Panc1 (cell line): ENCODE data around the gene CRNN.

Experiments
- TF ChIP-seq, protein P1 (sequence below), 2 experiments: IDR thresholded peaks; 2 replicates each; pipeline ENCODE4 v1.6.1; 2011 to 2012; ENCODE audit warnings: low read depth in 2 of 2, control low read depth in 1 of 2, low read length in 1 of 2, mild to moderate bottlenecking in 1 of 2, moderate library complexity in 1 of 2; ENCODE audit not compliant: insufficient read depth in 1 of 2
- TF ChIP-seq, protein P2 (sequence below): fragments of 450-650 bp; IDR thresholded peaks from 2 replicates; pipeline ENCODE4 v1.5.1; 2017; ENCODE audit warnings: mild to moderate bottlenecking

GRCh38 chr1:152449661-152450060 lies 35.6 kb upstream of the CRNN start:
- TF ChIP-seq, protein P1, sequence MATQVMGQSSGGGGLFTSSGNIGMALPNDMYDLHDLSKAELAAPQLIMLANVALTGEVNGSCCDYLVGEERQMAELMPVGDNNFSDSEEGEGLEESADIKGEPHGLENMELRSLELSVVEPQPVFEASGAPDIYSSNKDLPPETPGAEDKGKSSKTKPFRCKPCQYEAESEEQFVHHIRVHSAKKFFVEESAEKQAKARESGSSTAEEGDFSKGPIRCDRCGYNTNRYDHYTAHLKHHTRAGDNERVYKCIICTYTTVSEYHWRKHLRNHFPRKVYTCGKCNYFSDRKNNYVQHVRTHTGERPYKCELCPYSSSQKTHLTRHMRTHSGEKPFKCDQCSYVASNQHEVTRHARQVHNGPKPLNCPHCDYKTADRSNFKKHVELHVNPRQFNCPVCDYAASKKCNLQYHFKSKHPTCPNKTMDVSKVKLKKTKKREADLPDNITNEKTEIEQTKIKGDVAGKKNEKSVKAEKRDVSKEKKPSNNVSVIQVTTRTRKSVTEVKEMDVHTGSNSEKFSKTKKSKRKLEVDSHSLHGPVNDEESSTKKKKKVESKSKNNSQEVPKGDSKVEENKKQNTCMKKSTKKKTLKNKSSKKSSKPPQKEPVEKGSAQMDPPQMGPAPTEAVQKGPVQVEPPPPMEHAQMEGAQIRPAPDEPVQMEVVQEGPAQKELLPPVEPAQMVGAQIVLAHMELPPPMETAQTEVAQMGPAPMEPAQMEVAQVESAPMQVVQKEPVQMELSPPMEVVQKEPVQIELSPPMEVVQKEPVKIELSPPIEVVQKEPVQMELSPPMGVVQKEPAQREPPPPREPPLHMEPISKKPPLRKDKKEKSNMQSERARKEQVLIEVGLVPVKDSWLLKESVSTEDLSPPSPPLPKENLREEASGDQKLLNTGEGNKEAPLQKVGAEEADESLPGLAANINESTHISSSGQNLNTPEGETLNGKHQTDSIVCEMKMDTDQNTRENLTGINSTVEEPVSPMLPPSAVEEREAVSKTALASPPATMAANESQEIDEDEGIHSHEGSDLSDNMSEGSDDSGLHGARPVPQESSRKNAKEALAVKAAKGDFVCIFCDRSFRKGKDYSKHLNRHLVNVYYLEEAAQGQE (IDR thresholded peaks at IDR 0.05; ENCODE audit: insufficient read depth in 1 of 2, low read depth in 2 of 2, low read length in 1 of 2), result no peak
- TF ChIP-seq, protein P2, sequence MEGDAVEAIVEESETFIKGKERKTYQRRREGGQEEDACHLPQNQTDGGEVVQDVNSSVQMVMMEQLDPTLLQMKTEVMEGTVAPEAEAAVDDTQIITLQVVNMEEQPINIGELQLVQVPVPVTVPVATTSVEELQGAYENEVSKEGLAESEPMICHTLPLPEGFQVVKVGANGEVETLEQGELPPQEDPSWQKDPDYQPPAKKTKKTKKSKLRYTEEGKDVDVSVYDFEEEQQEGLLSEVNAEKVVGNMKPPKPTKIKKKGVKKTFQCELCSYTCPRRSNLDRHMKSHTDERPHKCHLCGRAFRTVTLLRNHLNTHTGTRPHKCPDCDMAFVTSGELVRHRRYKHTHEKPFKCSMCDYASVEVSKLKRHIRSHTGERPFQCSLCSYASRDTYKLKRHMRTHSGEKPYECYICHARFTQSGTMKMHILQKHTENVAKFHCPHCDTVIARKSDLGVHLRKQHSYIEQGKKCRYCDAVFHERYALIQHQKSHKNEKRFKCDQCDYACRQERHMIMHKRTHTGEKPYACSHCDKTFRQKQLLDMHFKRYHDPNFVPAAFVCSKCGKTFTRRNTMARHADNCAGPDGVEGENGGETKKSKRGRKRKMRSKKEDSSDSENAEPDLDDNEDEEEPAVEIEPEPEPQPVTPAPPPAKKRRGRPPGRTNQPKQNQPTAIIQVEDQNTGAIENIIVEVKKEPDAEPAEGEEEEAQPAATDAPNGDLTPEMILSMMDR, result no peak
